HuH-7.5 (cell line): ENCODE data around the gene MORF4L1.
"Not testable (repeated sequence)": the region's sequence is repeated elsewhere in the genome, so short reads cannot be mapped to it uniquely, and the experiment has no call there.

Source experiments
- DNase-seq: peaks from one replicate; pipeline ENCODE4 v3.0.0; 2011; ENCODE audit warnings: low spot score

MORF4L1 gene, protein sequence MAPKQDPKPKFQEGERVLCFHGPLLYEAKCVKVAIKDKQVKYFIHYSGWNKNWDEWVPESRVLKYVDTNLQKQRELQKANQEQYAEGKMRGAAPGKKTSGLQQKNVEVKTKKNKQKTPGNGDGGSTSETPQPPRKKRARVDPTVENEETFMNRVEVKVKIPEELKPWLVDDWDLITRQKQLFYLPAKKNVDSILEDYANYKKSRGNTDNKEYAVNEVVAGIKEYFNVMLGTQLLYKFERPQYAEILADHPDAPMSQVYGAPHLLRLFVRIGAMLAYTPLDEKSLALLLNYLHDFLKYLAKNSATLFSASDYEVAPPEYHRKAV

DNA sequence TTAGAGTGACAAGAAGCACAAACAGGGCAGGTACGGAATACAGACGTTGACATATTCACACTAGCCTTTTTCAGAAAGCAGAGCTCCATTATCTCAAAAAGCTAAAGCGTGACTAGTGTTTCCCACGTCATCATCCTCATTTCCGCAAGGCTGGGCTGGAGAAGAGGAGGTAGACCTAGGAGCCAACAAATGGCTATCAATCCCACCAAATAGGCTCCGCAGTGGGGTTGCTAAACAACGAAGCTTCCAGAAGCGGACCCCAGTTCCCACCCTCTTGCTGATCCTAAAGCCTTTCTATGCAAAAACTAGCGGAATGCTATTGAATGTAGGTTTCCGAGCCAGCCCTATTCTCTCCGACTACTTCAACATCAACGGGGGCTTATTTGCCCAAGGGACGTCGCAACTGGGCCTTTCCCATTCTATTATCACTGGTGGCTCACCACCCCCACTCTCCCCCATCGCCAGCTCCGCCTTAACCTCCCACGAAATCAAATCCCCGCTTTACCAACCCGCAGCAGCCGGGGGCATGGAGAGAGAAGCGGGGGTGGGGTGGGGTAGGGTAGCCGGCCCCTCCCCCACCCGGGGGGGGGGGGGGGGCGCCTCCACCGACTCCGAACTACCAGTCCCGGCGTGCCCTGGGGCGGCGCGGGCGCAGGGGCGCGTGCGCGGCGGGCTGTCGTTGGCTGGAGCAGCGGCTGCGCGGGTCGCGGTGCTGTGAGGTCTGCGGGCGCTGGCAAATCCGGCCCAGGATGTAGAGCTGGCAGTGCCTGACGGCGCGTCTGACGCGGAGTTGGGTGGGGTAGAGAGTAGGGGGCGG lies at the start of gene MORF4L1:
MORF4L1 (plus strand) TSS at position 736 of the 817 bp plus-strand sequence. CDS start 128 bp downstream, outside the sequence.
- peak; percentile 91 for DNase-seq

DNA sequence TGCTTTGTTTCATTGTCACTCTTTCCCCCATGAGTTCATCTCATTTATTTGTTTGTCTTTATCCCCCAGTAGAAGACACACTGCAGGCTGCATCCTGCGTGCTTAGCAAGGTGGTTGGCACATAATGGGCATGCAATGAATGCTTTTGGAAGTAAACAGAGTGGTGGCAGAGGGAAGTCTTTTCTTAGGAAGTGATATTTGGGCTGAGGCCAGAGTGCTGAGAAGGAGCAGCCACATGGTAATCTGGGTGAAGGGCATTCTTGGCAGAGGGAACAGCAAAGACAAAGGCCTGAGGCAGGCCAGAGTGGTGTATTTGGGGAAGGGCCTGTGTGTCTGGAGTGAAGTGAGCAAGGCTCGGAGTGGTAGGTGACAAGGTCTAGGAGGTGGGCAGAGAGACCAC lies 43.8 kb upstream of the MORF4L1 start:
- no peak for DNase-seq

DNA sequence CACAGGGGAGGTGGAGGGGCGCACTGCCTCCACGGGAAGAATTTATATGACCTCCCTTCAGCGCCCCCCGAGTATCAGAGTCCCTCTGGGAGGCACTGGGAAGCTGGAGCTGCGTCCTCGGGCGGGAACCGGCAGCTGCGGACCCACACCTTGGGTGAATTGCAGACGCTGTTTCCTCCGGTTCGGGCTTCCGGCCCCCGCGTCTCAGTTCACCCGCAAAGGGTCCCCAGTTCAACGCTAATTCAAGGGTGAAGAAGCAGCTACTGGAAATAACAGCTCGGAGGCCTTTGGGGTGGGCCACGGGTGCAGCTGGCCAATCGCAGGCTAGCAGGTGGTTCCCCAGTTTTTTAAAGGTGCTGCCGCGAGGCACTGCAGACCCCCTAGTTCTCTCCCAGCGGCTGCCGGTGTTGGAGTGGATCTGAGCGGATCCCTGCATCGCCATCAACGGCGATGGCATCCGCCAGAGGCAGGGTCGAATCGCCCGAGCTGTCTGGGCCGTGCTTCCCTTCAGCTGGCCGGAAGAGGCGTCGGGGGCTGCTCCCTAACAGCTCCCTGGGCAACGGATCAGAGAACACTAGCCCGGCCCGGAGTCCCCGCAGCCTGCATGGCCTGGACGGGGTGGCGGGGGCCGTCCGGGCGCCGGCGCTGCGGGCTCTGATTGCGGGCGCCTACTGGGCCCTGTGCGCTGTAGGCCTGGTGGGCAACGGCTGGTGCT lies 42.0 kb upstream of the MORF4L1 start:
- DNase-seq, result no peak

DNA sequence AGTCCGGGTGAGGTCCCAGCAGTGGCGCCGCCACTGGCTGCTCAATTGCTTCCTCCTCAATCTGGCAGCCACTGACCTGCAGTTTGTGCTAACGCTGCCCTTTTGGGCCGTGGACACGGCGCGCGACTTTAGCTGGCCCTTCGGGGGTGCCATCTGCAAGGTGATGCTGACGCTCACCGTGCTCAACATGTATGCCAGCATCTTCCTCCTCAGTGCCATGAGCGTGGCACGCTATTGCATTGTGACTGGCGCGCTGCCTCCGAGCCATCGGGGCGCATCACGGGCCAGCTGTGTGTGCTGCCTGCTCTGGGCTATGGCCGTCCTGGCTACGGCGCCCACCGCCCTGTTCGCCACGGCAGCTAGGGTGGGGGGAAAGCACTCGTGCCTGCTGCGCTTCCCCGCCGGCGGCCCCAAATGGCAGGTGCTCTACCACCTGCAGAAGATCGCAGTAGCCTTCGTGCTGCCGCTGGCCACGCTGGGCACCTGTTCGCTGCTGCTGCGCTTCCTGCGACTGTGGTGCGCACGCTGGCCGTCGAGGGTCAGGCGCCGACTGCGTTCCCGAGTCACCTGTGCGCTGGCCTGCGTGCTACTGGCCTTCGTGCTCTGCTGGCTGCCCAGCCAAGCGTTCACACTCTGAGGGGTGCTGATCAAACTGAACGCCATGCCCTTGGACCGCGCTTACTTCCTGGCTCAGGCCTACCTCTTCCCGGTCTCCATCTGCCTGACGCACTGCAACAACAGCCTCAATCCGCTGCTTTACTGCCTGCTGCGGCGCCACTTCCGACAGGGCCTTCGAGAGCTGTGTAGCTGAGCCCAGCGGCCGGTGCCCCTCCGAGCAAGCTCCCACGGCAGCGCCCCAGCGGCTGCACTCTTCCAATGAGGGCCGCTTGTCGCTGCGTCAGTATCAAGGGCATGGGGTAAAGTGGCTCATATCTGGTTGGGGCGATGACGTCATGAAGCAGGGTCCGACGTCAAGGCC lies 41.2 kb upstream of the MORF4L1 start:
- no peak for DNase-seq

DNA sequence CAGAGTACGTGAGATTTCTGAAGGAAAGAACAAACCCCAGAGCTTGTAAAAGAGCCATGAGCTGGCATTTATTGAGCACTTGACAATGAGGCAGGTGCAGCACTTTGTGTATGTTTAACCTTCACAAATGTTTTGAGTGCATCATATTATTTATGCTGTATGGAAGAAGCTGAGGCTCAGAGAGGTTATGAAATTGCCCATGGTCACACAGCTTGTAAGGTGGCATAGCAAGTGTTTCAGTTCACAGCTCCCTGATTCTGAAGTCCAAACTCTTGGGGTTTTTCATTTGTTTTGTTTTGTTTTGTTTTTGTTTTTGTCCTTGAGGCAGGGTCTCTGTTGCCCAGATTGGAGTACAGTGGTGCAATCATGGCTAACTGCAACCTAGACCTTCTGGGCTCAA lies 36.4 kb upstream of the MORF4L1 start:
- no peak for DNase-seq

DNA sequence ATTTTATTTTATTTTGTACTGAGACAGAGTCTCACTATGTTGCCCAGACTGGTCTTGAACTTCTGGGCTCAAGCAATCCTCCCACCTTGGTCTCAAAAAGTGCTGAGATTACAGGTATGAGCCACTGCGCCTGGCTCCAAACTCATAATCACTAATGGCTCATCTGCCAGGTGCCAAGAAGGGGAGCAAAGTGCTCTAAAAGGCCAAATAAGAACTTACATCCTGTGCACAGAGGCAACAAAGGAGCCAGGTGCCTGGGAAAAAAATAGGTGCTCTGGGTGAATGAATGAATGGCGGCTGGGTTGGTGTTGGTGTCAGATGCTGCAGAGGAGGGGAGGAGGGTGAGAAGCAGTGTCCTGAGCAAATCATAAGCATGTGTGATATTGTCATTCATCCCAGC lies 35.6 kb upstream of the MORF4L1 start:
- DNase-seq, result no peak

DNA sequence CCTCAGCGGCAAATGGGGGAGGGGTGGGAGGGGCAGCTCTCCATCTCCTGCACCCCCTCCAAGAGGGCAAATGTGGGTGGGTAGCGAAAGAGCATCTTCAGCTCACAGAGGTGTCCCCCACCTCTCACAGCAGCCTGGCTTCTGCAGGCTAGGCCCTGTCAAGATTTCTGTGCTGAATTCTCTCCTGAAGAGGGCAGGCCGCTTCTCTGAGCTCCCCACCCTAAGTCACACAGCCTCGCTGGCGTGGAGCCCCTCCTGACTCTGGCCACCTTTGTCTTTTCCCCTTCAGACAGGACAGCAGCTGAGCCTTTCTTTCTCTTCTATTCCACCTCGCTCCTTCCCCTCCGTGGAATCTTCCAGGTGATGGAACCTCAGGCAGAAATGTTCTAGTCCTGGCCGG lies 35.1 kb upstream of the MORF4L1 start:
- no peak for DNase-seq

DNA sequence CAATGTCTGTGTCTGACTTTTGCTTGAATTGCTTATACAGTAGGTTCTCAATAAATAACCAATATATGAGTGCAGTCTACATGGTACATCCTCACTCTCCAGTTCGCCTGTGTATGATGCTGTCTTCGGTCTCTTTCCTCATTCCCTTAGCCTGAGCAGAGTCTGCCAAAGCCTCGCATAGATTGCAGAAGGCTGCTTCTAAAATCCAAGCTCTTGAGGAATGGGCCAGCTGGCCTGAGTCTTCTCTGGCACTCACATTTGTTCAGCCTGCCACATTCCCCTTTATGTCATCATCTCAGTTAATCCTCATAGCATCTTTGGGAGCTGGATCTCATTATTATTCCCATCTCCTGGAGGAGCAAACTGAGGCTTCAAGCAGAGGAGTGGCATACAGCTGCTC lies 34.2 kb upstream of the MORF4L1 start:
- DNase-seq, result no peak

DNA sequence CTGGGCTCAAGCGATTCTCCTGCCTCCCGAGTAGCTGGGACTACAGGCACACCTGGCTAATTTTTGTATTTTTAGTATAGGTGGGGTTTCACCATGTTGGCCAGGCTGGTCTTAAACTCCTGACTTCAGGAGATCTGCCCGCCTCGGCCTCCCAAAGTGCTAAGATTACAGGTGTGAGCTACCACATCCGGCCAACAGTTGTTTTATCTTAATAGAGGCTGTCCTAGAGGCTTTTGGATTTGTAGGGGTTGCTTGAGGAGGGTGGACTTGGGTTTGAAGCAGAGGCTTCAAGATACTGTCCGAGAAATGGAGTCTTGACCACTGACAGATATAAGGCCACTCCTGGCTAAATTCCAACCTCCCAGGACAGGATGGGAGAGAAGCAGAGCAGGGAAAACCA lies 33.5 kb upstream of the MORF4L1 start:
- DNase-seq, result not testable (repeated sequence)

DNA sequence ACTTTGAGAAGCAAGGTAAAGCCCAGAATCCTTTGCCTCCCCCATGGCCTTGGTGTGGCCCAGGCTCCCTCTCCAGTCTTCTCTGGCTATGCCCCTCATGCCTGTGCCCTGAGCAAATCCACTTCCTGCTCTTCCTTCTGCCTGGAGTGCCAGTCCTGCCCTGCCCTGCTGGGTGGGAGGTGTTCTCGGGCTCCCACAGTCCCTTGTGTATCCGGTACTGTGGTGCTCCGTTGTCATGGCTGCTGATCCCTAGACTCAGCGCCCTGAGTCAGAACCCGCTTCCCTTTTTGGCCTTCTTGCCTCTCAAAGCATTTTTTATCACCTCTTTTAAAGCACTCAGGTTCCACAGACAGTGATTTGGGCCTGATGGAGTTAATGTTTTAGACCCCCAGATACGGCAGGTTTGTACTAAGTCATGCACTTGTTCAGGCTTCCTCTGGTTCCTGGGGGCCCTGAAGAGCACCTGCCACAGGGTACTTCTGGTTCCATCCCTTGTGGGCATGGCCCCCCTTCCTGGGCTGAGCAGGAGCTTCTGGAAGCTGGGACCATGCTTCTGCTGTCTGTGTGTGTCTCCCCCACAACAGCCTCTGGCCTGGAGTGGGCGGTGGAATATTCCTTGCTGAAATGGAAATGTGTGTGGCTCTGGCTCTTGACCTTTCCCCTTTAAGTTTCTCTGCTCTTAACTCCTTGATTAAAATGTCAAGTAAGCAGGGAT lies 31.9 kb upstream of the MORF4L1 start:
- no peak for DNase-seq

DNA sequence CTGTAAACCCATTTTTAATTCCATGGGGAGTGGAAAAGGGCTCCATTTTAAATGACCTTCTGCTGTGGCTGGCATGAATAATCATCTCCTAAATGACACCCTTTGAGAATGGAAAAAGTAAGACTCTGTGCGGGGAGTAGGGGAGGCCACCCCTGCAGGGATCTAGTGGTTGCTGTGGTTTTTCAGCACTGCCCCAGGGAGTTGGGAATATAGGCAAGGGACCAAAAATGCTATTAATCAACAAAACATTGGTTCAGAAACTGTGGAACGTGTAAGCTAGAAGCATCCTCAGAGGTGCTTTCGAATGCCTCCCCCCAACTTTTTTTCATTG lies 31.3 kb upstream of the MORF4L1 start:
- DNase-seq, result no peak

DNA sequence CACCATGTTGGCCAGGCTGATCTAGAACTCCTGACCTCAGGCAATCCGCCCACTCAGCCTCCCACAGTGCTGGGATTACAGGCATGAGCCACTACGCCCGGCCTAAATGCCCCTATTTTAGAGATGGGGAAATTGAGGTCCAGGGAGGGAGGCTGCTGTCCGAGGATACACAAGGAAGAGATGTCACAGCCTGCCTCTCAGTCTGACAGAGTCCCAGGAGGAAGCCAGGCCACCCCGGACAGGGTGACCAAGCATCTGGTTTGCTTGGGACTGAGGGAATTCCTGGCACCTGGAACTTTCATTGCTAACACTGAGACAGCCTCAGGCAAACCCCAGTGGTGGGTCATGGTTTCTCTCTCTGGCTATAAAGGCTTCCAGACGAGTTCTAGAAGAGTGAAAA lies 30.8 kb upstream of the MORF4L1 start:
- no peak for DNase-seq

DNA sequence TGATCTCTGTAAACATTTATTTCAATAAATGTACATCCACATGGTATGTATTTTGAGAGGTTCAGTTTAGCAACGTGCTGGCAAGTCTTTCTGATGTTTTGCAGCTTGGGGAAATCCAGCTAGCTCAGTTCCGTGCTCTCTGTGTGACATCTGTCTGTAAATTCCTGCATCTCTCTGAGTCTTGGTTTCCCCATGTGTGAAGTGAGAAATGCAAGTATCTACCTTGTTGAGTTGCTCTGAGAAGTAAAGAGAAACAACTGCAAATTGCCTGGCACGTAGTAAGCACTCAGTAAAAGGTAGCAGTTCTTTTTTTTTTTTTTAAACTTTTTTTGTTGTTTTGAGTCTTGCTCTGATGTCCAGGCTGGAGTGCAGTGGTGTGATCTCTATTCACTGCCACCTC lies 30.2 kb upstream of the MORF4L1 start:
- no peak for DNase-seq

DNA sequence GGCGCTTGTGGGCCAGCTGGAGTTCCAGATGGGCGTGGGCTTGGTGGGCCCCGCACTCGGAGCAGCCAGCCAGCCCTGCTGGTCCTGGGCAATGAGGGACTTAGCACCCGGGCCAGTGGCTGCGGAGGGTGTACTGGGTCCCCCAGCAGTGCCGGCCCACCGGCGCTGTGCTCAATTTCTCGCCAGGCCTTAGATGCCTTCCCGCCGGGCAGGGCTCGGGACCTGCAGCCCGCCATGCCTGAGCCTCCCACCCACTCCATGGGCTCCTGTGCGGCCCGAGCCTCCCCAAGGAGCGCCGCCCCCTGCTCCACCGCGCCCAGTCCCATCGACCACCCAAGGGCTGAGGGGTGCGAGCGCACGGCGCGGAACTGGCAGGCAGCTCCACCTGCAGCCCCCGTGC lies 25.8 kb upstream of the MORF4L1 start:
- not testable (repeated sequence) for DNase-seq

DNA sequence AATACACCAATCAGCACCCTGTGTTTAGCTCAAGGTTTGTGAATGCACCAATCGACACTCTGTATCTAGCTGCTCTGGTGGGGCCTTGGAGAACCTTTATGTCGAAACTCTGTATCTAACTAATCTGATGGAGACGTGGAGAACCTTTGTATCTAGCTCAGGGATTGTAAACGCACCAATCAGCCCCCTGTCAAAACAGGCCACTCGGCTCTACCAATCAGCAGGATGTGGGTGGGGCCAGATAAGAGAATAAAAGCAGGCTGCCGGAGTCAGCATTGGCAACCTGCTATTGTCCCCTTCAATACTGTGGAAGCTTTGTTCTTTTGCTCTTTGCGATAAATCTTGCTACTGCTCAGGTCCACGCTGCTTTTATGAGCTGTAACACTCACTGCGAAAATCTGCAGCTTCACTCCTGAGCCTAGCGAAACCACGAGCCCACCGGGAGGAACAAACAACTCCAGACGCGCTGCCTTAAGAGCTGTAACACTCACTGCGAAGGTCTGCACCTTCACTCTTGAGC lies 25.2 kb upstream of the MORF4L1 start:
- DNase-seq, result not testable (repeated sequence)

DNA sequence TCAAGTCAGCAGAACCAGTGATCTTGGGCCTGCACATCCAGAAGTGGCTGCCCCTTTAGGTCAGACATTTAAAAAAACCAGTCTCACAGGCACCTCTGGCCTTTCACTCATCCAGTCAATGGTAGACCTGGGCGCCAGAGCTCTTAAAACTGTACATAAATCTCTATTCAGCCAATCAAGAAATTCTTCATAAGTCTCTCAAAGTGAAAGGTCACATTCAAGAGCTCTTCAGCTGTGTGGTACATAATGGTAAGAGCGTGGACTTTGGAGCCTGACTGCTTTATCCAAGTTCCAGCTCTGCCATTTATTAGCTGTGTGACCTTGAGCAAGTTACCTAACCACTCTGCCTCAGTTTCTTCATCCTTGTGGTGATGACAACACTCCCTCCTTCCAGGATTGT lies 22.3 kb upstream of the MORF4L1 start:
- no peak for DNase-seq

DNA sequence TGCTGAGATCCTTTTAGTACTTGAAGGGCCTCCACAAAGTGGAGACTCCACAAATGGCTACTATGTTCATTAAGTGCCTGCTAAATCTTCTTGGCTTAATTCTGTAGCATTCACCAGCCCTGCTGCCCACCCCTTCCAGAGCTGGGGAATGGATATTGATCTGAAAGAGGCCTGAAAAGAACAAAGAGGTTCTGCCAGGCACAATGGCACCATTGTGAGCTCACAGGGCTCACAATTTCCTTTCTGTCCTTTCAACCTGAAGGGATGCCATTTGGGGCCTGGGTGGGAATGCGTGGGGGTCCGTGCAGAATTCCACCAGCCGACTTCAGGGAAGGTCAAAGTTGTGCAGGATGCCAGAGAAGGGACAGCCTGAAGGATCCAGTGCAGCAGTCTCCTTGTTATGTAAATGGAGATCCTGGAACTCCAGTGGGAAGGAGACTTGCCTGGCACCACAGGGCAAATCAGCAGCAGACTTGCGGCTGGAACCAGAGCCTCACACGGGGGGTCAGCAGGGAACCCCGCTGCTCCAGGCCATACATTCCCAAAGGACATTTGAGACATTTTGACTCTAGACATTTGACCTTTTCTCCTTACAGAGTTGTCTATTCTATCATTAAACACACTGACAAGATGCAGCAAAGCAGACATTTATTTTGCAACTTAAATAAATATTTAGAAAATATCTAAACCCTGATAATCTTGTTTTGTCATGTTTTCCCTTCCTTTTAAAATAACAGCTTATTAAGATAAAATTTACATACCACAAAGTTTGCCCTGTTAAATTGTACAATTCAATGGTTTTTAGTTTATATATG lies 21.5 kb upstream of the MORF4L1 start:
- DNase-seq, result no peak

DNA sequence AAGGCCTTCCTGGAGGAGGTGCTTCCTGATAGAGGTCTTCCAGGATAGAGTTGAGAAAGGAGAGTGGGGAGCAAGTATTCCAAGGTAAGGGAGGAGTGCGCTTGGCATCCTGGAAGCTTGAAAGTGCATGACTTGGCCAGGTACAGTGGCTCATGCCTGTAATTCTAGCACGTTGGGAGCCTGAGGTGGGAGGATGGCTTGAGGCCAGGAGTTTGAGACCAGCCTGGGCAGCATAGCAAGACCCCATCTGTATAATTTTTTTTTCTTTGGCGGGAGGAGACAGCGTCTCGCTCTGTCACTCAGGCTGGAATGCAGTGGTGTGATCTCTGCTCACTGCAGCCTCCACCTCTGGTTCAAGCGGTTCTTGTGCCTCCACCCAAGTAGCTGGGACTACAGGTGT lies 19.2 kb upstream of the MORF4L1 start:
- no peak for DNase-seq

DNA sequence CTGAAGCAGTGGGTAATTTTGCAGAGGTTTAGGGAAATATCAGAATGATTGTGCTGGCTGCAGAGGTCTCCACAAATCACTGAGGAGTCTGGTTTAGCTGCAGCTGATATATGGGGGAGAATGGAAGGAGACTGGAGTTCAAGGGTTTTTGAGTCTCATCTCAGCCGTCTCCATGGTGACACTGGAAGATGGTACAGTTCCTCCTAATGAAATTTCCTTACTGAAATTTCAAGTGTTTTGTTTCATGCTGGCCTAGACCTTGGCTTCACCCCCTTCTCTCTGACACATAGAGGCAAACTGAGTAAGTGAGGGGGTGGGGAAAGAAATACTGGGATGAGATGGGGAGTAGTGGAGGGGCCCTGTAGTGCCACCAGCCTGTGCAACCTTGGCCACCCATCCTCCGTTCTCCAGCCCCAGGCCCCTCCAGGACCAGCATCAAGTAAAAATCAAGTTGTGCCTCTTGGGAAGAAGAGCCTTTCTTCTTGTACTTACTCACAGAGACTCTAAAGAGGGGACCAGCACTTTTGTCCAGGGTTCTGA lies 17.8 kb upstream of the MORF4L1 start:
- DNase-seq, result no peak

DNA sequence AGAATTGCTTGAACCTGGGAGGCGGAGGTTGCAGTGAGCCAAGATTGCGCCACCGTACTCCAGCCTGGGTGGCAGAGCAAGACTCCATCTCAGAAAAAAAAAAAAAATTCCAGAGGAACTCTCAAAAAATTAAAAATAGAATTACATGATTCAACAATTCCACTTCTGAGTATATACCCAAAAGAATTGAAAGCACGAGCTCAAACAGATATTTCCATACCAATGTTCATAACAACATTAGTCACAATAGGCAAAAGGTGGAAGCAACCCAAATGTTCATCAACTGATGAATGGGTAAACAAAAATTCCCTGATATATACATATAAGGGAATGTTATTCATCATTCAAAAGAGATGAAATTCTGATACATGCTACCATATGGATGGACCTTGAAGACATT lies 16.9 kb upstream of the MORF4L1 start:
- no peak for DNase-seq
